Sigmoid colon (tissue), 7 donors: Measurements from ENCODE around the gene NPB. TPM values are rescaled to one million over a fixed set of nuclear protein-coding genes. Genes with fewer than 3 reads are reported as not detected.
A peak's percentile ranks its signal among the peaks of the same experiment; 100 is the strongest.

ENCODE experiments used
- DNase-seq: peaks from one replicate; pipeline ENCODE4 v3.0.0-alpha.2; 2019
- H3K27ac ChIP-seq, 4 donors: fragments of 200-600 bp; sonication (generic); one replicate each; pipeline ENCODE4 v1.5.1; 2016 to 2019; ENCODE audit warnings: mild to moderate bottlenecking in 1 of 4
- H3K27me3 ChIP-seq, 3 donors: fragments of 200-600 bp; sonication (generic); one replicate each; pipeline ENCODE4 v1.5.1; 2019; ENCODE audit warnings: mild to moderate bottlenecking in 1 of 3
- H3K36me3 ChIP-seq, 4 donors: fragments of 200-600 bp; sonication (generic); one replicate each; pipeline ENCODE4 v1.5.1; 2016 to 2019
- H3K4me1 ChIP-seq, 4 donors: fragments of 200-600 bp; sonication (generic); one replicate each; pipeline ENCODE4 v1.5.1; 2017 to 2019
- H3K4me3 ChIP-seq, 4 donors: fragments of 200-600 bp; sonication (generic); one replicate each; pipeline ENCODE4 v1.5.1; 2017 to 2019; ENCODE audit warnings: mild to moderate bottlenecking in 2 of 4, moderate library complexity in 1 of 4
- H3K9me3 ChIP-seq, 4 donors: fragments of 200-600 bp in 3 of 4; sonication (generic) in 3 of 4; one replicate each; pipeline versions ENCODE4 v1.5.1 to v1.6.1; 2013 to 2019
- CTCF ChIP-seq, 4 experiments: fragments of 450-650 bp in 3 of 4; fragments of 200-600 bp in 1 of 4; IDR thresholded peaks; one replicate each; pipeline ENCODE4 v1.5.1; 2016 to 2019; ENCODE audit warnings: antibody characterized with exemption in 4 of 4, mild to moderate bottlenecking in 3 of 4, moderate library complexity in 2 of 4
- EP300 ChIP-seq, 4 donors: sonication (generic); formaldehyde crosslinking; IDR thresholded peaks; one replicate each; pipeline ENCODE4 v1.6.1; 2017; ENCODE audit warnings: antibody characterized with exemption in 4 of 4
- POLR2A ChIP-seq, 2 donors: fragments of 450-650 bp; IDR thresholded peaks; one replicate each; pipeline ENCODE4 v1.6.1; 2016; ENCODE audit warnings: antibody characterized with exemption in 2 of 2, mild to moderate bottlenecking in 2 of 2, moderate library complexity in 2 of 2
- POLR2AphosphoS5 ChIP-seq, 4 donors: sonication (generic); formaldehyde crosslinking; IDR thresholded peaks; one replicate each; pipeline ENCODE4 v1.6.1; 2017; ENCODE audit warnings: antibody characterized with exemption in 4 of 4
- WGBS, 2 donors: extraction: QIAGEN DNeasy Blood & Tissue Kit; methylation state at CpG; one replicate each; pipeline ENCODE4 v1.1.7; 2013; 5-methylcytosine and 5-hydroxymethylcytosine counted together
- intact Hi-C: fragments of 100-400 bp; cut with DNase I; formaldehyde crosslinking; loops from one replicate; pipeline ENCODE4 v1.15.1; 2023
- polyA plus RNA-seq, 3 donors: library from polyadenylated mRNA; stranded (reverse); fragments of 200-250 nt; gene quantifications; one replicate each; pipeline ENCODE4 v1.2.3, GENCODE V29; 2013
- total RNA-seq, 4 donors: library from RNA; depleted of rRNA; stranded (reverse); fragments of >200 nt; gene quantifications; one replicate each; pipeline ENCODE4 v1.1.0, GENCODE V29; 2016
- donor health status: healthy with polysubstance abuse.
- donor health status: Bipolar disorder and iron deficiency.
- donor health status: healthy.

NPB gene
- total and polyA plus RNA-seq, 7 donors = 0.27 to 1.8 (median 0.79) TPM; not detected in 3

- no peak for TF ChIP-seq CTCF (IDR thresholded peaks at IDR 0.05)
- TF ChIP-seq POLR2A (IDR thresholded peaks at IDR 0.05) = no peak
- TF ChIP-seq EP300 (IDR thresholded peaks at IDR 0.05) = no peak
- no peak for TF ChIP-seq POLR2AphosphoS5 (IDR thresholded peaks at IDR 0.05)
- Histone ChIP-seq H3K9me3 (no peaks in the 10 kb centered on the region), H3K27me3 (no peaks in the 10 kb centered on the region), H3K27ac (no peak overlapping the region), H3K36me3 (peaks cover 24 to 67% (median 32%) of the 10 kb centered on the region in 4 donors), H3K4me3 (no peak overlapping the region), H3K4me1 (peaks cover 0 to 16% (median 16%) of the 10 kb centered on the region in 4 donors)
- 92% methylated on average over 11 of the region's 11 CpGs for WGBS, 2 donors
- intact Hi-C loops = no loop called here
- DNase-seq = no peak
Observed at GRCh38 chr17:81885869-81886548, 16.0 kb upstream of the NPB start.

GRCh38 chr17:81888105-81888987 lies 13.7 kb upstream of the NPB start:
- Histone ChIP-seq H3K27me3 (no peaks in the 10 kb centered on the region), H3K4me3 (no peak overlapping the region), H3K27ac (no peak overlapping the region), H3K4me1 (peaks cover 0 to 32% (median 26%) of the 10 kb centered on the region in 4 donors), H3K9me3 (no peaks in the 10 kb centered on the region), H3K36me3 (peaks cover 24 to 66% (median 28%) of the 10 kb centered on the region in 4 donors)
- WGBS, 2 donors = 96 to 97% methylated on average over 44 of the region's 44 CpGs
- intact Hi-C loops = no loop called here
- TF ChIP-seq POLR2A (IDR thresholded peaks at IDR 0.05) (no peak), EP300 (IDR thresholded peaks at IDR 0.05) (no peak), POLR2AphosphoS5 (IDR thresholded peaks at IDR 0.05) (no peak), CTCF (IDR thresholded peaks at IDR 0.05) (no peak)
- no peak for DNase-seq

GRCh38 chr17:81888988-81889595 lies 12.9 kb upstream of the NPB start:
- Histone ChIP-seq H3K27ac (no peak overlapping the region), H3K27me3 (no peaks in the 10 kb centered on the region), H3K4me1 (peaks cover 0 to 32% (median 26%) of the 10 kb centered on the region in 4 donors), H3K4me3 (no peak overlapping the region), H3K9me3 (no peaks in the 10 kb centered on the region), H3K36me3 (peaks cover 24 to 64% (median 28%) of the 10 kb centered on the region in 4 donors)
- DNase-seq = peak; percentile 68
- intact Hi-C loops = no loop called here
- no peak for TF ChIP-seq CTCF (IDR thresholded peaks at IDR 0.05)
- TF ChIP-seq EP300 (IDR thresholded peaks at IDR 0.05) = no peak
- no peak for TF ChIP-seq POLR2A (IDR thresholded peaks at IDR 0.05)
- TF ChIP-seq POLR2AphosphoS5 (IDR thresholded peaks at IDR 0.05) = no peak
- WGBS, 2 donors = 88 to 92% methylated on average over 16 of the region's 16 CpGs

- Histone ChIP-seq H3K4me1 (peaks cover 0 to 32% (median 26%) of the 10 kb centered on the region in 4 donors), H3K27me3 (no peaks in the 10 kb centered on the region), H3K9me3 (no peaks in the 10 kb centered on the region), H3K36me3 (peaks cover 24 to 64% (median 28%) of the 10 kb centered on the region in 4 donors), H3K4me3 (no peak overlapping the region), H3K27ac (no peak overlapping the region)
- DNase-seq = no peak
- intact Hi-C loops = loop anchor here (2.0 kb wide), 1 partner anchor 19 kb away; the partner anchor contains the start of gene ARHGDIA
- 93 to 94% methylated on average over 9 of the region's 9 CpGs for WGBS, 2 donors
- TF ChIP-seq CTCF (IDR thresholded peaks at IDR 0.05) (no peak), POLR2AphosphoS5 (IDR thresholded peaks at IDR 0.05) (no peak), EP300 (IDR thresholded peaks at IDR 0.05) (no peak), POLR2A (IDR thresholded peaks at IDR 0.05) (no peak)
Observed at GRCh38 chr17:81889602-81890001, 12.4 kb upstream of the NPB start.
